ENCODE data around the gene CCDC190.

- TF ChIP-seq CTCF (IDR thresholded peaks at IDR 0.05) (no peak), EZH2 (IDR thresholded peaks at IDR 0.05) (no peak), EZH2phosphoT487 (IDR thresholded peaks at IDR 0.05) (no peak)
These were observed 47.8 kb upstream of the CCDC190 start for GRCh38 chr1:162908780-162909179.
